Fibroblast of the aortic adventitia (primary cell): ENCODE measurements around the gene TPI1. TPM values are rescaled to one million over a fixed set of nuclear protein-coding genes. Genes with fewer than 3 reads are reported as not detected.
"Not testable (repeated sequence)": the region's sequence is repeated elsewhere in the genome, so short reads cannot be mapped to it uniquely, and the experiment has no call there.

Experiments
- DNase-seq: peaks from one replicate; pipeline ENCODE4 v3.0.0-alpha.2; 2010; ENCODE audit warnings: low read depth
- H3K4me3 ChIP-seq: 2 replicates; pipeline ENCODE4 v1.5.1; 2011; ENCODE audit warnings: low read depth, mild to moderate bottlenecking, control low read depth, low read length, moderate library complexity
- total RNA-seq: library from RNA; depleted of rRNA; stranded (reverse); fragments of >200 nt; gene quantifications from 2 replicates; pipeline ENCODE4 v1.2.3, GENCODE V29; 2012; ENCODE audit warnings: low replicate concordance
- TF ChIP-seq, protein P1 (sequence below): IDR thresholded peaks from 2 replicates; pipeline ENCODE4 v1.5.1; 2011; ENCODE audit warnings: mild to moderate bottlenecking, low read length, control low read depth, inconsistent platforms; ENCODE audit not compliant: insufficient read depth

The TPI1 gene
- total RNA-seq, 1 donor: 680 TPM

DNA sequence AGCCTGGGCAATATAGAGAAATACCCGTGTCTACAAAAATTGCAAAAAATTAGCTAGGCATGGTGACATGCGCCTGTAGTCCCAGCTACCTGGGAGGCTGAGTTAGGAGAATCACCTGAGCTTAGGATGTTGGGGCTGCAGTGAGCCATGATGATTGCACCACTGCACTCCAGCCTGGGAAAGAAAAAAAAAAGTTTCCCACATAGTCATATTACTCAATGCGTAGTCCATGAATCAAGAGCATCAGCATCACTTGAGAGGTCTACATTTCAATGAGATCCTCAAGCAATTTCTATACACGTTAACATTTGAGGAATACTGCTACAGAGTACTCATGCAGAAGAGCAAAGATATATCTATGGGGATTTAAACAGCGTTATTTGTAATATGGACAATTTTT lies 32.1 kb downstream of the TPI1 start:
- no peak overlapping the region for H3K4me3 ChIP-seq
- TF ChIP-seq, protein P1, sequence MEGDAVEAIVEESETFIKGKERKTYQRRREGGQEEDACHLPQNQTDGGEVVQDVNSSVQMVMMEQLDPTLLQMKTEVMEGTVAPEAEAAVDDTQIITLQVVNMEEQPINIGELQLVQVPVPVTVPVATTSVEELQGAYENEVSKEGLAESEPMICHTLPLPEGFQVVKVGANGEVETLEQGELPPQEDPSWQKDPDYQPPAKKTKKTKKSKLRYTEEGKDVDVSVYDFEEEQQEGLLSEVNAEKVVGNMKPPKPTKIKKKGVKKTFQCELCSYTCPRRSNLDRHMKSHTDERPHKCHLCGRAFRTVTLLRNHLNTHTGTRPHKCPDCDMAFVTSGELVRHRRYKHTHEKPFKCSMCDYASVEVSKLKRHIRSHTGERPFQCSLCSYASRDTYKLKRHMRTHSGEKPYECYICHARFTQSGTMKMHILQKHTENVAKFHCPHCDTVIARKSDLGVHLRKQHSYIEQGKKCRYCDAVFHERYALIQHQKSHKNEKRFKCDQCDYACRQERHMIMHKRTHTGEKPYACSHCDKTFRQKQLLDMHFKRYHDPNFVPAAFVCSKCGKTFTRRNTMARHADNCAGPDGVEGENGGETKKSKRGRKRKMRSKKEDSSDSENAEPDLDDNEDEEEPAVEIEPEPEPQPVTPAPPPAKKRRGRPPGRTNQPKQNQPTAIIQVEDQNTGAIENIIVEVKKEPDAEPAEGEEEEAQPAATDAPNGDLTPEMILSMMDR: no peak
- no peak for DNase-seq

DNA sequence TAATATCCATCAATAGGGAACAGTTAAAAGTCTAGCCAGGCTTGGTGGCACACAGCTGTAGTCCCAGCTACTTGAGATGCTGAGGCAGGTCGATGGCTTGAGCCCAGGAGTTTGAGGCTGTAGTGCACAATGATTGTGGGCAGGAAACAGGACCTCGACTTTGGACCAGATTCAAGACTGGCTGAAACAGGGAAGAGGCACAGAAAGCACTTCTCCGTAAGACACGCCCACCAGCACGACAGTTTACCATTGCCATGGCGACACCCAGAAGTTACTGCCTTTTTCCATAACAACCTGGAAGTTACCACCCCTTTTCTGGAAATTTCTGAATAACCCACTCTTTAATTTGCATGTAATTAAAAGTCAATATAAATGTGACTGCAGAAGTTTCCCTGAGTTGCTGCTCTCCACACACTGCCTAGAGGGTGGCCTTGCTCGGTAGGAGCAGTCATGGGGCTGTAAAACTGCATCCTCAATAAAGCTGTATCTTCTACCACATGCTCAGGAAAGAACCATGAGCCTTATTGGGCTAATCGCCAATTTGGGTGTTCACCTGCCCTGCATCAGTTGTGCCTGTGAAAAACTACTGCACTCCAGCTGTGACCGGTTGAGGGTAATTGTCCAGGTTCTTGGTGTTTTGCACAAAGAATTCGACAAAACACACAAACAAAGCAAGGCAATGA lies 32.6 kb downstream of the TPI1 start:
- no peak overlapping the region for H3K4me3 ChIP-seq
- TF ChIP-seq, protein P1: no peak
- peak; percentile 35 for DNase-seq

DNA sequence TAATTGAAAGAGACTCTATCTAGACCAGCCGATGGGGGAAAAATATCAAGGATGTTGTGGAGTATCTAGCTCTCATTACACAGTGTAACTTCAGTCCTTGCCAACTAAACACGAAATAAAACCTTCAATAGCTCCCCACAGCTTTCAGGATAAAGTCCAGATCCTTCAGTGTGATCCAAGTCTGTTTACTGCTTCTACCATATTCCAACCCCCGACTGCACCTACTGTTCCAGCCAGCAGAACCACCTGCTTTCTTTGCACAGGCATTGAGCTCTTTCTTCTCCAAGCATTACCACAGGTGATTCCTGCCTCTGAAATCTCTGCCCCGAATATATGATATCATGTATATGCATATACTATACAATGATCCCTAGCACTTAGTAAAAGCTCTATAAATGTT lies 35.1 kb downstream of the TPI1 start:
- no peak overlapping the region for H3K4me3 ChIP-seq
- no peak for DNase-seq
- TF ChIP-seq, protein P1: no peak

DNA sequence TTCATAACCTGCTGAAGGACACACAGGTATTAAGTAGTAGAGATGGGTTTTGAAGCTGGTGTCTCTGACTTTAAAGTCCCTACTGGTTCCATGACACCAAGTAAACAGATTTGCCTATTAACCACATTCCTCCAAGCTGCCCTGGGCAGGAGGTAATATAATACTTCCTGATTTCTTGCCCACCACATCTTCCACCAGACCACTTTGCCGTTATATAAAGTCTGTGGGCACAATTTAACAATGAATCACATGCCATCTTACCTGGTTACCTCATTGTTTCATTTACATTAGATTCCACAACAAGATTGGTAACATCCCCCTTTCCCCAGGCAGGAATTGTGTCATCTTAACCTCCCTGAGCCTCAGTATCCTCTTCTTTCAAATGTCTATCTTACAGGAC lies 36.4 kb downstream of the TPI1 start:
- DNase-seq: no peak
- TF ChIP-seq, protein P1: no peak
- H3K4me3 ChIP-seq: no peak overlapping the region

DNA sequence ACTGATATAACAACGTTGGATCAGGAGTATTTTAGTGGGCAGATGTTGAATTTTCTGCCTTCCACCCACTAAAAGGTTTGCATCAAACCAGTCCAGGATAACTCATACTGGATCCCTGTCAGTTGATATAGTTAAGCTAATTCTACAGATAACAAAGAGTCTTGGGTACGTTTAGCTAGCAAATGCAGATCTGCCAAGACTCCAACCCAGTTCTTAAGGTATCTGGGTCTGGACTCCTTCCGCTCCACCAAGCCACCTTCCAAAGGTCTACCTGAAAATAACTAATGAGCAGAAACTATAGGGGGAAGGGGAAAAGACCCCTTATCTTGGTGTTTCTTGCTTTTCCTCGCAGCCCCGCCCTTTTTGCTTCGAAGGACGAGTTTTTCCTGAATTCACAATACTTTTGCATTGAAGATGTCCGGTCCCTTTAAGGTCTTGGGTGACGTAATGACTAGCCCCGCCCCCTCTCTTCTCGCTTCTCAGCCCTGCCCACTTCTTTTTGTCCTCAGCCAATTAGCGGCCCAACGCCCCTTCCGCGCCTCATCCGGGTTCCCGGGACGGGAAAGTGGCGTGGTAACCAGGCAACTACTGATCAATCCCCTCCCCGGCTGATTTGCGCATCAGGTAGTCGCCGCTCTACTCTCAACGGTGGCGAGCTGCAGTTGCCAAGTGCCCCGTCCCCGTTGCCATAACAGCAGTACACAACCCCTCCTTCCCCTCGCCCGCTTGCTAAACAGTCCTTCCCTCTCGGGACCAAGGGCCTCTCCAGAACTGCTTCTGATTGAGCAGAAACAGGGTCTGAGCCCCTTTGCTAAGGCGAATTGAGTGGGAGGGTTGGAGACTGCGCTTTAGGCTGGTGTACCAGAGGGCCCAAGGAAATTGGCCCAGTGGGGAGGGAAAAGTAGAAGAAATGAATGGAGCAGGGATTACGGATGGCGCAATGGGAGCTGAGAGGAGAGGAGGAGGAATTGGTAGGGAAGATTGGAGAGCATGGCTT lies 37.2 kb downstream of the TPI1 start, which contains the start of gene LRRC23:
LRRC23 (plus strand) TSS at position 543 of the 997 bp plus-strand sequence. CDS start 812 bp downstream, outside the sequence.
- DNase-seq: peak; percentile 93
- TF ChIP-seq, protein P1: no peak
- peak within 1 kb of the TSS; percentile 76 for H3K4me3 ChIP-seq

DNA sequence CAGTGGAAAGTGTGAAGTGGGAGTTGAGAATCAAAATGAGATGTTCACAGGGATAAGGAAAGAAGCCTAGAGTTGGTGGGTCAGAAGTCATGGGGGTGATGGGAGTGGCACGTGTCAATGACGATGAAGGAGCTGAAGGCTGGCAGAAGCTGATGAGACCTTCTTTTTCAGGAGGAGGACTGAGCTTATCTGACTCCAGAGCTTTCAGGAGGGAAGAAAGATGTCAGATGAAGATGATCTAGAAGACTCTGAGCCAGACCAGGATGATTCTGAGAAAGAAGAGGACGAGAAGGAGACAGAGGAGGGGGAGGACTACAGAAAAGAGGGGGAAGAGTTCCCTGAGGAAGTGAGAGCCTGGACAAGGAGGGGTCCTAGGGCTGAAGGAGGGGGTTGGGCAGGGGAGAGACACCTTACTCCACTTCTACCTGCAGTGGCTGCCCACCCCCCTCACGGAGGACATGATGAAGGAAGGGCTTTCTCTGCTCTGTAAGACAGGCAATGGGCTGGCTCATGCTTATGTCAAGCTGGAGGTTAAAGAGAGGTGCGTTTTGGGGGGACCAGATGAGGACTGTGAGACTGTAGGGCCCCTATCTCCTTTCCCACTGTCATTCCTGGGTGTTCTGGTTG lies 38.2 kb downstream of the TPI1 start:
- peak overlapping the region; percentile 76 for H3K4me3 ChIP-seq
- DNase-seq: no peak
- TF ChIP-seq, protein P1: no peak

DNA sequence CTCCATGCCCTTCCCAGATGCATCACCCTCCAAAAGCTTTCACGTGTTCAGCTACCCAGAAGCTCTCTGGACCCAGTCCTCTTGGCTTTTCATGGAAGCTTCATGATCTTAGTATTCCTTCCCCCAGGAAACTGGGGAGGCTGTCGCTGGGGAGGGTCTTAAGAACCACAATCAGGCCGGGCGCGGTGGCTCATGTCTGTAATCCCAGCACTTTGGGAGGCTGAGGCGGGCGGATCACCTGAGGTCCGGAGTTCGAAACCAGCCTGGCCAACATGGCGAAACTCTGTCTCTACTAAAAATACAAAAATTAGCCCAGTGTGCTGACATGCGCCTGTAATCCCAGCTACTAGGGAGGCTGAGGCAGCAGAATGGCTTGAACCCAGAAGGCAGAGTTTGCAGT lies 40.8 kb downstream of the TPI1 start:
- DNase-seq, H3K4me3 ChIP-seq: not testable (repeated sequence)
